ENCODE results near the gene NACAD.

The NACAD gene

DNA sequence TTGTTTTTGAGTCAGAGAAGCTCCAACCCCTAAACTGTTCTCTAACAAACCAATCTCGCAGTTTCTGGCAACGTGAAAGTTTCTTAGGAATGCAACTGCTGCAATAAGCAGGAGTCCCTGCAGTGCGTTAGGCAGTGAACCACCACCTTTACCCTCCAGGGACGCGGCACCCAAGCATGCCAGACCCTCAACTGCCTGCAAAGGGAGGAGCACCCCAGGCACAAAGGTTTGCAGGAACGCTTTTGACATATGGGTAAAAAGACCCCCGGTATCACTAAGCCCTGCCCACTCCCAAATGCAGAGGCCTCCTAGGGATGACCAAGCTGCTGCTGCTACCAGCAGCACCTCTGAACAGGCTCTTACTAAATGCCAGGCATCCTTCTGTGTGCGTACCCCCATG is 18.1 kb upstream of the NACAD start:
- Histone ChIP-seq H3K4me3 (ENCODE audit: low read length) (no peak overlapping the region), H3K27ac (ENCODE audit: low read depth, low read length) (no peak overlapping the region), H3K9me3 (ENCODE audit: control insufficient read depth, insufficient read depth, low read length) (no peaks in the 10 kb centered on the region), H3K79me2 (ENCODE audit: control insufficient read depth, low read length) (peaks cover 78% of the 10 kb centered on the region), H4K20me1 (ENCODE audit: control insufficient read depth, insufficient read depth, low read depth, low read length) (peaks cover 35% of the 10 kb centered on the region), H3K4me1 (ENCODE audit: control insufficient read depth, low read length) (peaks cover 30% of the 10 kb centered on the region), H3K4me2 (ENCODE audit: low read length) (no peak overlapping the region), H3K36me3 (ENCODE audit: control insufficient read depth, low read length) (peaks cover 94% of the 10 kb centered on the region), H3F3A (ENCODE audit: control insufficient read depth, insufficient read depth) (peaks cover 3% of the 10 kb centered on the region; the same call in 1 of the 2 replicates), H3K27me3 (ENCODE audit: control insufficient read depth, low read length) (no peaks in the 10 kb centered on the region), H3K9me2 (replicated peaks; ENCODE audit: control insufficient read depth, low read length) (no peaks in the 10 kb centered on the region)
- no peak for TF ChIP-seq EZH2phosphoT487 (IDR thresholded peaks at IDR 0.05; ENCODE audit: borderline replicate concordance, low read length)
- TF ChIP-seq, protein P1, sequence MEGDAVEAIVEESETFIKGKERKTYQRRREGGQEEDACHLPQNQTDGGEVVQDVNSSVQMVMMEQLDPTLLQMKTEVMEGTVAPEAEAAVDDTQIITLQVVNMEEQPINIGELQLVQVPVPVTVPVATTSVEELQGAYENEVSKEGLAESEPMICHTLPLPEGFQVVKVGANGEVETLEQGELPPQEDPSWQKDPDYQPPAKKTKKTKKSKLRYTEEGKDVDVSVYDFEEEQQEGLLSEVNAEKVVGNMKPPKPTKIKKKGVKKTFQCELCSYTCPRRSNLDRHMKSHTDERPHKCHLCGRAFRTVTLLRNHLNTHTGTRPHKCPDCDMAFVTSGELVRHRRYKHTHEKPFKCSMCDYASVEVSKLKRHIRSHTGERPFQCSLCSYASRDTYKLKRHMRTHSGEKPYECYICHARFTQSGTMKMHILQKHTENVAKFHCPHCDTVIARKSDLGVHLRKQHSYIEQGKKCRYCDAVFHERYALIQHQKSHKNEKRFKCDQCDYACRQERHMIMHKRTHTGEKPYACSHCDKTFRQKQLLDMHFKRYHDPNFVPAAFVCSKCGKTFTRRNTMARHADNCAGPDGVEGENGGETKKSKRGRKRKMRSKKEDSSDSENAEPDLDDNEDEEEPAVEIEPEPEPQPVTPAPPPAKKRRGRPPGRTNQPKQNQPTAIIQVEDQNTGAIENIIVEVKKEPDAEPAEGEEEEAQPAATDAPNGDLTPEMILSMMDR (IDR thresholded peaks at IDR 0.05; ENCODE audit: low read depth, low read length, poor library complexity, severe bottlenecking) = no peak

DNA sequence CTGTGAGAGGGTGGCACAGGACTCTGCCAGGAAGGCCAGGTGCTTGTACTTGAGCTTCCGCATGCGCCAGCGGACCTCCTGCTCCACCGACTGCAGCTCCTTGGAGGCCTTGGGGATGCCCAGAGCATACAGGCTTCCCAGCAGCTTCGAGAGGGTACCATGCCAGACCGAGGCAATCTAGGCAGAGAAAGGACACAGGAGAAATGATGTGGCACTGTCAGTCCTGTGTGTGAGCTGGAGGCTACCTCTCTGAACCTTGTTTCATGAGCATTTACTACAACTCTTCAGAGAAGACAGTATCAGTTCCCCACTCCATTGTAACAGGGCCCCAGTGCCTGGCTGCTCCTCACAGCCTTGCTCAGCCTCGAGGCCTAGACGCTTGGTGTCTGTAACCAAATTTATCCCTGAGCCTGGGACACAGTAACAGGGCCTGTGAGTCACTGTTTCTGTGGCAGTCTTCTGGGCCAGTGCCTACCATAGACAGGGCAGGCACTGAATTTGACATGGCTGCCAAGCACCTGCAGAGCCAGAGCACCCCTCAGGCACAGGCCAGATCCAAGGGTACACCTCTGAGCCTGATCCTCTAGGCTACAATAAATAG is 16.9 kb upstream of the NACAD start:
- Histone ChIP-seq H3K4me3 (ENCODE audit: low read length) (no peak overlapping the region), H4K20me1 (ENCODE audit: control insufficient read depth, insufficient read depth, low read depth, low read length) (peaks cover 35% of the 10 kb centered on the region), H3K79me2 (ENCODE audit: control insufficient read depth, low read length) (peaks cover 67% of the 10 kb centered on the region), H3K4me1 (ENCODE audit: control insufficient read depth, low read length) (peaks cover 30% of the 10 kb centered on the region), H3K9me2 (replicated peaks; ENCODE audit: control insufficient read depth, low read length) (no peaks in the 10 kb centered on the region), H3K36me3 (ENCODE audit: control insufficient read depth, low read length) (peaks cover 98% of the 10 kb centered on the region), H3F3A (ENCODE audit: control insufficient read depth, insufficient read depth) (peaks cover 3% of the 10 kb centered on the region; the same call in 1 of the 2 replicates), H3K9me3 (ENCODE audit: control insufficient read depth, insufficient read depth, low read length) (no peaks in the 10 kb centered on the region), H3K4me2 (ENCODE audit: low read length) (no peak overlapping the region), H3K27me3 (ENCODE audit: control insufficient read depth, low read length) (no peaks in the 10 kb centered on the region), H3K27ac (ENCODE audit: low read depth, low read length) (no peak overlapping the region)
- no peak for TF ChIP-seq EZH2phosphoT487 (IDR thresholded peaks at IDR 0.05; ENCODE audit: borderline replicate concordance, low read length)
- TF ChIP-seq, protein P1 (IDR thresholded peaks at IDR 0.05; ENCODE audit: low read depth, low read length, poor library complexity, severe bottlenecking) = no peak

- Histone ChIP-seq H3K36me3 (ENCODE audit: control insufficient read depth, low read length) (peaks cover 100% of the 10 kb centered on the region), H3F3A (ENCODE audit: control insufficient read depth, insufficient read depth) (peaks cover 3% of the 10 kb centered on the region; the same call in 1 of the 2 replicates), H3K27ac (ENCODE audit: low read depth, low read length) (no peak overlapping the region), H3K4me3 (ENCODE audit: low read length) (no peak overlapping the region), H3K4me2 (ENCODE audit: low read length) (no peak overlapping the region), H4K20me1 (ENCODE audit: control insufficient read depth, insufficient read depth, low read depth, low read length) (peaks cover 32% of the 10 kb centered on the region), H3K4me1 (ENCODE audit: control insufficient read depth, low read length) (peaks cover 24% of the 10 kb centered on the region), H3K79me2 (ENCODE audit: control insufficient read depth, low read length) (peaks cover 60% of the 10 kb centered on the region), H3K27me3 (ENCODE audit: control insufficient read depth, low read length) (no peaks in the 10 kb centered on the region), H3K9me2 (replicated peaks; ENCODE audit: control insufficient read depth, low read length) (no peaks in the 10 kb centered on the region), H3K9me3 (ENCODE audit: control insufficient read depth, insufficient read depth, low read length) (no peaks in the 10 kb centered on the region)
- TF ChIP-seq, protein P1 (IDR thresholded peaks at IDR 0.05; ENCODE audit: low read depth, low read length, poor library complexity, severe bottlenecking) = no peak
- TF ChIP-seq EZH2phosphoT487 (IDR thresholded peaks at IDR 0.05; ENCODE audit: borderline replicate concordance, low read length) = no peak
Observed at GRCh38 chr7:45104844-45105587, 16.2 kb upstream of the NACAD start.

All from DOHH2 (cell line).